Endodermal cell (in vitro differentiated cells): ENCODE data around the gene ZSWIM2. TPM values are rescaled to one million over a fixed set of nuclear protein-coding genes. Genes with fewer than 3 reads are reported as not detected.

Experiments
- DNase-seq: peaks from one replicate; pipeline ENCODE4 v3.0.0-alpha.2; 2017
- H3K27ac ChIP-seq: 2 replicates; pipeline ENCODE4 v1.5.1; 2013; ENCODE audit warnings: mild to moderate bottlenecking, low read depth, low read length, moderate library complexity
- H3K27me3 ChIP-seq: 2 replicates; pipeline ENCODE4 v1.6.1; 2013; ENCODE audit warnings: mild to moderate bottlenecking, low read length, moderate library complexity; ENCODE audit not compliant: insufficient read depth, control insufficient read depth, poor library complexity, severe bottlenecking
- H3K36me3 ChIP-seq: 2 replicates; pipeline ENCODE4 v1.7.0; 2013; ENCODE audit warnings: mild to moderate bottlenecking, low read length, moderate library complexity; ENCODE audit not compliant: control insufficient read depth, insufficient read depth
- H3K4me1 ChIP-seq: one replicate; pipeline ENCODE4 v1.7.0; 2013; ENCODE audit warnings: low read length; ENCODE audit not compliant: control insufficient read depth, insufficient read depth
- H3K4me3 ChIP-seq: 2 replicates; pipeline ENCODE4 v1.5.1; 2013; ENCODE audit warnings: mild to moderate bottlenecking, low read length, moderate library complexity
- H3K9ac ChIP-seq: 2 replicates; pipeline ENCODE4 v1.6.1; 2013; ENCODE audit warnings: mild to moderate bottlenecking, low read length, moderate library complexity; ENCODE audit not compliant: poor library complexity, severe bottlenecking; ENCODE audit errors: extremely low read depth
- H3K9me3 ChIP-seq: 2 replicates; pipeline ENCODE4 v1.6.1; 2013; ENCODE audit warnings: mild to moderate bottlenecking, low read length, moderate library complexity; ENCODE audit not compliant: control insufficient read depth
- H3K27ac Mint-ChIP-seq: 2 replicates; pipeline ENCODE4 v1.8.0; 2020; ENCODE audit warnings: mixed read lengths
- H3K27me3 Mint-ChIP-seq: 2 replicates; pipeline ENCODE4 v1.8.0; 2021; ENCODE audit warnings: mild to moderate bottlenecking, mixed read lengths; ENCODE audit not compliant: insufficient read depth
- H3K36me3 Mint-ChIP-seq: 2 replicates; pipeline ENCODE4 v1.8.0; 2020; ENCODE audit warnings: low read depth, mixed read lengths
- H3K4me1 Mint-ChIP-seq: 2 replicates; pipeline ENCODE4 v1.8.0; 2020; ENCODE audit warnings: mixed read lengths
- H3K4me3 Mint-ChIP-seq: 2 replicates; pipeline ENCODE4 v1.8.0; 2020; ENCODE audit warnings: mild to moderate bottlenecking, moderate library complexity, mixed read lengths
- H3K9me3 Mint-ChIP-seq: 2 replicates; pipeline ENCODE4 v1.8.0; 2020; ENCODE audit warnings: mild to moderate bottlenecking, mixed read lengths
- WGBS, 2 experiments: methylation state at CpG; one replicate each; pipeline versions ENCODE4 v1.1.5 to v1.1.7; 2013; ENCODE audit warnings: missing lambda C conversion rate in 2 of 2, mixed read lengths in 1 of 2; ENCODE audit not compliant: insufficient coverage in 1 of 2, insufficient read length in 1 of 2; 5-methylcytosine and 5-hydroxymethylcytosine counted together
- total RNA-seq, 2 donors: library from RNA; stranded (reverse); fragmentation: NEBNext Ultra II Directional in 1 of 2; extraction: Animal tissue kit (Norgen Biotek cat#: 25700) in 1 of 2; gene quantifications; 2 replicates in 1 of 2; 3 replicates in 1 of 2; pipeline ENCODE4 v1.2.1, GENCODE V29; 2021
- TF ChIP-seq, protein P1 (sequence below): fragments of 200-600 bp; sonication (generic); conservative IDR thresholded peaks from 2 replicates; pipeline ENCODE4 v1.5.0; 2021; ENCODE audit warnings: antibody characterized with exemption, mild to moderate bottlenecking

The ZSWIM2 gene
- total RNA-seq, 2 donors from 2014 or later: not detected

DNA sequence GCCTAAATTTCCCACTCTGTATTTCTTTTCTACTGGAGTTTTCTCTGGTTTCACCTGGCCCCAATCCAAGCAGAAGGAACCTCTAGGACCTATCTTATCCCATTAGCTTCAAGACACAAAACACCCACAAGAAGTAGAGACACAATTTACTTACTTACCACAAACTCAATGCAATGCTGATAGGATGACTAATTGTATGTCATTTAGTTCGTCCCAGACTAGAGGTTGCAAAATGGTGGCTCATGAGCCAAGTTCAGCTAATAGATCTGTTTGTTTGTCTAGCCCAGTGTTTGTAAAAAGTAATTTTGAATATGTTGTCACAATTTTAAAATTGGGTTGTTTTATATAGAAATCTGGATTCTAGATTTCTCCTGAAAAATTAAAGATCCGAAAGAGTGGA is 34.7 kb upstream of the ZSWIM2 start:
- H3K27ac Mint-ChIP-seq: no peak overlapping the region
- no peaks in the 10 kb centered on the region for H3K36me3 ChIP-seq
- H3K4me1 ChIP-seq: no peaks in the 10 kb centered on the region
- no peaks in the 10 kb centered on the region for H3K36me3 Mint-ChIP-seq
- 93 to 100% methylated on average over 2 of the region's 2 CpGs for WGBS, 2 experiments
- no peaks in the 10 kb centered on the region for H3K27me3 ChIP-seq
- no peak overlapping the region for H3K9ac ChIP-seq
- no peak overlapping the region for H3K4me3 Mint-ChIP-seq
- no peak overlapping the region for H3K27ac ChIP-seq
- no peaks in the 10 kb centered on the region for H3K9me3 Mint-ChIP-seq
- H3K4me3 ChIP-seq: no peak overlapping the region
- TF ChIP-seq, protein P1, sequence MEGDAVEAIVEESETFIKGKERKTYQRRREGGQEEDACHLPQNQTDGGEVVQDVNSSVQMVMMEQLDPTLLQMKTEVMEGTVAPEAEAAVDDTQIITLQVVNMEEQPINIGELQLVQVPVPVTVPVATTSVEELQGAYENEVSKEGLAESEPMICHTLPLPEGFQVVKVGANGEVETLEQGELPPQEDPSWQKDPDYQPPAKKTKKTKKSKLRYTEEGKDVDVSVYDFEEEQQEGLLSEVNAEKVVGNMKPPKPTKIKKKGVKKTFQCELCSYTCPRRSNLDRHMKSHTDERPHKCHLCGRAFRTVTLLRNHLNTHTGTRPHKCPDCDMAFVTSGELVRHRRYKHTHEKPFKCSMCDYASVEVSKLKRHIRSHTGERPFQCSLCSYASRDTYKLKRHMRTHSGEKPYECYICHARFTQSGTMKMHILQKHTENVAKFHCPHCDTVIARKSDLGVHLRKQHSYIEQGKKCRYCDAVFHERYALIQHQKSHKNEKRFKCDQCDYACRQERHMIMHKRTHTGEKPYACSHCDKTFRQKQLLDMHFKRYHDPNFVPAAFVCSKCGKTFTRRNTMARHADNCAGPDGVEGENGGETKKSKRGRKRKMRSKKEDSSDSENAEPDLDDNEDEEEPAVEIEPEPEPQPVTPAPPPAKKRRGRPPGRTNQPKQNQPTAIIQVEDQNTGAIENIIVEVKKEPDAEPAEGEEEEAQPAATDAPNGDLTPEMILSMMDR: no peak
- no peak for DNase-seq
- peaks cover 14% of the 10 kb centered on the region for H3K9me3 ChIP-seq
- H3K4me1 Mint-ChIP-seq: peaks cover 4% of the 10 kb centered on the region
- no peaks in the 10 kb centered on the region for H3K27me3 Mint-ChIP-seq

DNA sequence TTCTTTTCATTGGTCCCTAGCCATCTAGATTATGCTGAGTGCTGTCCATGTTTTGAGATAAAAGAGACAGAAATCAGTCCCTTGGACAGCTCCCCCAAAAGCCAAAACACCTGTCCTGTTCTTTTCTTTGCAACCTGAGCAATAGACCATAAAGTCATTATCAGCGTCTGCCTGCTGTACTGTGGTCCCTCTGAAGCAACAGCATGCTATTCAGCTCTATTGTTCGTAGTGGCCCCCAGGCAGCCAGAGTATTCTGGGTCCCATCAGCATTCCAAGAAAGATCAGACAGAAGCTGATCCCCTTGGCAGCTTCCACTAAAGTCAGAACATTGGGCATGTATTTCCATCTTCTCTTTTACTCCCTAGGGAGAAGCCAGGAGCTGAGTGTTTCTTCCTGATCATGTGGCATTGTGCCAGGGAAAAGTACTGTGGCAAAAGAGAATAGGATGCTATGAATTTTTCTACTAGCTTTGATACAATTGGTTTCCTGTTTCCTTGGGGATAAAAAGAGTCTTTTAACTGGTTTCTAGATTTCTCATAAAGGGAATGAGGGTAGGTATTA is 33.6 kb upstream of the ZSWIM2 start:
- Histone ChIP-seq H3K4me1 (no peaks in the 10 kb centered on the region), H3K9me3 (peaks cover 14% of the 10 kb centered on the region), H3K36me3 (no peaks in the 10 kb centered on the region), H3K4me3 (no peak overlapping the region), H3K9ac (no peak overlapping the region), H3K27ac (no peak overlapping the region), H3K27me3 (no peaks in the 10 kb centered on the region)
- H3K36me3 Mint-ChIP-seq: no peaks in the 10 kb centered on the region
- H3K27ac Mint-ChIP-seq: no peak overlapping the region
- H3K4me3 Mint-ChIP-seq: no peak overlapping the region
- 78 to 93% methylated on average over 2 of the region's 2 CpGs for WGBS, 2 experiments
- no peaks in the 10 kb centered on the region for H3K27me3 Mint-ChIP-seq
- no peaks in the 10 kb centered on the region for H3K9me3 Mint-ChIP-seq
- no peak for DNase-seq
- TF ChIP-seq, protein P1: no peak
- H3K4me1 Mint-ChIP-seq: peaks cover 4% of the 10 kb centered on the region

DNA sequence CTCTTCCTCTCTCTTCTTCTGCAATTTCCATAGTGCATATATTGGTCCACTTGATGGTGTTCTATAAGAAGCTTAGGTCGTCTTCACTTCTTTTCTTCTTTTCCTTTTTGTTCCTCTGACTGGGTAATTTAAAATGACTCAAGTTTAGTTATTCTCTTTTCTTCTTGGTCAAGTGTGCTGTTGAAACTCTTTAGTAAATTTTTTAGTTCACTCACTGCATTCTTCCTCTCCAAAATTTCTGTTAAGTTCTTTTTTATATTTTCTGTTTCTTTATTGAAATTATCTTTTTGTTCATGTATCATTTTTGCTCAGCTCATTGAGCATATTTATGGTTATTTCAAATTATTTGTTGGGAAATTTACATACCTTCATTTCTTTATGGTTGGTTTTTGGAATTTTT is 32.7 kb upstream of the ZSWIM2 start:
- Histone ChIP-seq H3K9ac (no peak overlapping the region), H3K27me3 (no peaks in the 10 kb centered on the region), H3K27ac (no peak overlapping the region), H3K4me1 (no peaks in the 10 kb centered on the region), H3K9me3 (peaks cover 14% of the 10 kb centered on the region), H3K4me3 (no peak overlapping the region), H3K36me3 (no peaks in the 10 kb centered on the region)
- no peak for DNase-seq
- TF ChIP-seq, protein P1: no peak
- 67% methylated on average over 1 of the region's 1 CpG; no CpG with 5 or more reads in 1 of the 2 experiments for WGBS, 2 experiments
- Mint-ChIP-seq H3K9me3 (no peaks in the 10 kb centered on the region), H3K27ac (no peak overlapping the region), H3K4me3 (no peak overlapping the region), H3K4me1 (peaks cover 4% of the 10 kb centered on the region), H3K36me3 (no peaks in the 10 kb centered on the region), H3K27me3 (no peaks in the 10 kb centered on the region)
